Middle frontal gyrus (tissue), 1 donor: ENCODE data around the gene TBX4.

Experiments
- DNase-seq: peaks from one replicate; pipeline ENCODE4 v3.0.0-alpha.2; 2015; ENCODE audit warnings: low spot score; ENCODE audit errors: extremely low spot score

TBX4 gene

GRCh38 chr17:61453566-61454380 is 1.6 kb downstream of the TBX4 start:
- no peak for DNase-seq

GRCh38 chr17:61454381-61455323 is 2.4 kb downstream of the TBX4 start:
- no peak for DNase-seq

DNA sequence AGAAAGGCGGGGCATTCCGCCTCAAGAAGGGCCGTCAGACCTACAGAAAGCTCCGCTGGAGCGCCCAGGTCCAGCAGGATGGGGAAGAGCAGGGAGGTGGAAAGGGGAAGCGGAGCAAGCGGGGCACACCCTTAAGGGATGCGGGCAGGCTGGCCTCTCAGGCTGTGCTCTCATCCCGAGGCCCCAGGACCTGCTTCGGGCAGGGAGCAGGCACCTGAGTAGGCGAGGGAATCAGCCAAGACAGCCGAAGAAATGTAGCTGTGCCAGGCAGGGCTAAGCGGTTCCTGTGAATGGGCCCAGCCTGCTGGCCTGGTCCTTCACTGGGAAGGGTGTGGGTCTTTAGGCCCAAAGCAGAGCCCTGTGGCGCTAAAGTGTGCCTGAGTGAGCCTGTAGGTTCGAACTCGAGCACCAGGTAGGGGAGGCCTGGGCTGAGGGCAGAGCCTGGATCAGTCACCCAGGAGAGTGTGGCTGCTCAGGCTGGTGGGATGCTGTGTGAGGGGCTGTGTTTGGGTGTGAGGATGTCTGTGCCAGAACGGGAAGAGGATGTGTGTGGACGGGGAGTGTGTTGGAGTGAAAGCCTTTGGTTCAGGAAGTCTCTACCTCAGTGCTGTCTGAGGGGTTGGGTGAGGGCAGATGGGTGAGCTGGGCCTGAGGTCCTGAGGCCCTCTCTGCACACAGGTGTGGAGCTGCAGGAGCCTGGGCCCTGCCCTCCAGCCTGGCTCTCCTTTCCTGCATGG is 3.3 kb downstream of the TBX4 start:
- no peak for DNase-seq

GRCh38 chr17:61456061-61456681 is 3.9 kb downstream of the TBX4 start:
- DNase-seq: no peak

GRCh38 chr17:61456688-61457225 is 4.5 kb downstream of the TBX4 start:
- DNase-seq: no peak

DNA sequence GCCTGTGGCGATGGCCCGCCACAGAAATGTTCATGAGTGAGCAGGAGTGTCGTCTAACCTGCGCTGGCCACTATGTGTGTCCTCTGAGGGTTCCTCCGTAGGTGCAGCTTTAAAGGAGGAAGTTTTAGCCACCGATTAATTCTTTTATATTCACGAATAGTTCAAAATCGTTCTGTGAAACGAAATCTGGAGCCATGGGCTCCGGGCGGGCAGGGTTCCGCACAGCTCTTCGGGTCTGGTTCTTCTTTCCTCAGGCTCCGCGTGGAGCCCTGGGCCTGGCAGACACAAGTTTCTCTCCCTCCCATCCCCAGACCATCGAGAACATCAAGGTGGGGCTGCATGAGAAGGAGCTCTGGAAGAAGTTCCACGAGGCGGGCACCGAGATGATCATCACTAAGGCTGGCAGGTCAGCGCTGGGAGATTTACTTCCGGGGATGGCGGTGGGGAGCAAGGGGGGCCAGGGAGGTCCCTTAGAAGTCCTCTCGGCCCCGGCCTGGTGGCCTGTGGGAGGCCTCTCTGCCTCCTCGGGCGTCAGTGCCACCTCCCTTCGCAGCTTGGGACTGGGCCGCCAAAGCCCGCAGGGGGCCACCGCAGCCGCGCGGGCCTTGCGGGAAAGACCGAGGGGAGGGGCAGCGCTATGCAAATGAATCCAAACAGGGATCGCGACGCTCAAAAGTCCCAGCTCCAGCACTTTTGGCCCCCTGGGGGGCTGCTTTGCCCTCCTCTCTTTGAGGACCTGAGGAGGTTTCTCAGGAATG is 5.2 kb downstream of the TBX4 start:
- DNase-seq: no peak

GRCh38 chr17:61458000-61458399 is 5.8 kb downstream of the TBX4 start:
- DNase-seq: no peak

- DNase-seq: no peak
Observed at GRCh38 chr17:61458421-61459141, 6.4 kb downstream of the TBX4 start.

- DNase-seq: no peak
Observed at GRCh38 chr17:61459142-61459809, 7.1 kb downstream of the TBX4 start.

DNA sequence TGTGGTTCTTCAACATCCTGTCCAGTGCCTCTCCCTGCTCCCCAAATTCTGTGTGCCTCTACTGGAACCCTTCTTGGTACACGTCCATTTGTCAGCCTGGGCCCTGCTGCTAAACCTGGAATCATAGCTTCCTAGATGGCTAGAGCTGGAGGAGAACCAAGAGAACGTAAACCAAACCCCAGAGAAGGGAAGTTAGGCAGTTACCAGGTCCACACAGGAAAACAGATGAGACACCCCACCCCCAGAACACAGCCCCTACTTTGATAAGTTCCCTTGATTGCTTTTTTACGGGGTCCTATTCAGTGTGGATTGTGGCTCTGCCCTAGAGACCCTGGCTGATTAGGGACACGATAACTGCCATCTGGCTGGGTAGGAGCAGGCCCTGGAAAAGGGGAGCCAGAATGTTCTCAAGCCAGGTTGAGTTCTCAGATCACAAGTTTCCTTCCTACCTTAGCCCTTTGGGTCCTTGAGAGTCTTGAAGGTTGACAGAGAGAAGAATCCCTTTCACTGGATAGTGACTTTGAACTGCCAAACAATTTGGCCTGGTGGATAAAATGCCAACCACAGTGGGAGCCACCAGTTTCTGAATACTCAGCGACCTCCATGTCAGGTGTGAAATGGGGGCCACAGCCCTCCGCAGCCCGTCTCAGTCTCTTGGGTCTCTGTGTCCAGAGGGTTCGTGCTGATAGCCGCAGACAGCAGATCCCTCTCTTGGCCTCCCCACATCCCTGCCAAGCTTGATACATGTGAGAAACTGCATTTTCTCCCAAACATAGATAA is 7.9 kb downstream of the TBX4 start:
- no peak for DNase-seq

GRCh38 chr17:61460796-61461585 is 8.8 kb downstream of the TBX4 start:
- DNase-seq: no peak

DNA sequence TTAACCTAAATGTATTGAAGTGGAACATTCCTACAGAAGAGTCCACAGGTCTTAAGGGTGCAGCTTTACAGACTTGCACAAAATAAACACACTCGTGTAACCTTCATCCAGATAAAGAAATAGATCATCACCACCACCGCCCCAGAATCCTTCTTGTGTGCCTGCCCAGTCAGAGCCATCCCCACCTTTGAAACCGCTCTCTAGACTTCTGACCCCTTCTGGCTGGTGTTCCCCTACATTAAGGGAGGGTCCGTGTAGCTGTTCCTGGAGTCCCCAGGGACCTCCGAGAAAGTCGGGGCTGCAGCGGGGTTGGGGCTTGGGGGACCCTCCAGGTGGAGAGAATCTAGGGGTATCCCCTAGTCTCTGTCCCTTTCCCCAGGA is 9.4 kb downstream of the TBX4 start:
- no peak for DNase-seq

DNA sequence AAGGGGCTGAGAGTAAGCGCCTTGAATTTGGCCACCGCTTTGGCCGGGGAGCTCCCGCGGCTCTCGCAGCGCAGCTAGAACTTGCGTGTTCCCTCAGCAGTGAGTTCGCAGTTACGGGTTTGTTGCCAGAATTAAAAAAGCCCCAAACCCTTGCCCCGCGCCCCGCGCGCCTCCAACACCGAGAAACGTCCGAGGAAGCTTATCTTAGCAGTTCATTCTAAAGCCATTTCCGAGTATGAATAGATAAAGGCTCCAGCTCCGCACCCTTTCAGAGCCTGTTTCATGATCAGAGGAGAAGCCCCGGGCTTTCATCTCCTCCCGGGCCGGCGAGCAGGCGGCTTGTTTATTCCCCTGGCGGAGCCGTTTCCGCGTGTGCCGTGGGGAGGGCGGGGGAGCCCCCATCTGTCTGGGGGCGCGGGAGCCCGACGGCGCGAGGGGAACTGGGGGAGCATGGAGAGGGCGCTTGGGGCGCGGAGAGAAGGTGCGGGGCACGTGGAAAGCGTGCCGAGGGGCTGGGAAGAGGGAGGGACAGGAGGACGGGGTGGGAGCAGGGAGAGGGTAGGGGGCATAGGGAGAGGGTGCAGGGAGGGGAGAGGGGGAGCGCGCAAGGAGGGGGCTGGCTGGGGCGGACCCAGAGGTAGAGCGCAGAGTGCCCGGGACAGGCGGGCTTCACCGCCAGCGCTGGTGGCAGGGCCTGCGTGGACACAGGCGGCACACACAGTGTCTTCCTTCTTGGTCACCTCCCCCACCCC is 9.9 kb downstream of the TBX4 start:
- no peak for DNase-seq

DNA sequence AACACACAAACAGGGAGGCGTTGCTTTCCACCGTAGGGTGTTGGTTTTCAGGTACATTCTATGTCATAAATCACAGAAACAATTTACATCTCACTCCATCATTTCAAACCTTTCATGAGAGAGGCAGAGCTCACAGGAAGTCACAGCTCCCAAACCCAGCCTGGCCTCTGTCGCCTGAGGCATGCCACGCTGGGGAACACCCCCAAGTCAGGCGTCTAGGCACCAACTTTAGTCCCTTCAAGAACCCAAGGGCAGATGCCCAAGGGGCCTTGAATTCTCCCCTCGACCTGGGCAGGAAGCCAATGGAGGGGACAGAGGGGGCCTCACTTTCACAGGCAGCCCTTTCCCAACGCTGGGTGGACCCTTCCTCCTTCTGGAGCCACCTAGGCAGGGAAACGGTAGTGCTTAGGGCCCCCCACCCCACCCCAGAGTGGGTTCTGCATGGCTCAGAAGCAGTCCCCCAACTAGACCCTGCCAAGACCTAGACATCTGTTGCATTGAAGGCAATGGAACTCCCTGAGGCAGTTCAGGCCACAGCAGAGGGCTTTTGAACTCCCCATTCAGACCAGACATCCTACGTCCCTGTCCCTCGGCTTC is 10.6 kb downstream of the TBX4 start:
- DNase-seq: no peak

- DNase-seq: no peak
Observed at GRCh38 chr17:61463316-61464129, 11.3 kb downstream of the TBX4 start.
